HepG2 (cell line): ENCODE results near the gene RNF182. TPM values are rescaled to one million over a fixed set of nuclear protein-coding genes. Genes with fewer than 3 reads are reported as not detected.

Experiments
- ATAC-seq: fragments of 200-7000 bp; cut with Tn5 transposase; 3 replicates; pipeline ENCODE4 v1.9.1; 2020; ENCODE audit warnings: mild to moderate bottlenecking, moderate library complexity
- BruUV-seq: library from RNA; stranded (reverse); fragments of 400-500 nt; replicated peaks from 2 replicates; lab custom pipeline; 2021; lab: Mats Ljungman, UMichigan
- CTCF ChIA-PET: fragments of 300-600 bp; formaldehyde crosslinking; extraction: SDS; loops from one replicate; lab custom pipeline; 2021; ENCODE audit warnings: low total read pairs, inconsistent platforms, low intra/inter-chr PET ratio; lab: Yijun Ruan, JAX
- POLR2A ChIA-PET: fragments of 350-600 bp; sonication (Branson Sonifier 250); formaldehyde crosslinking; loops from one replicate; lab custom pipeline; 2020; ENCODE audit warnings: antibody characterized with exemption, inconsistent platforms; lab: Yijun Ruan, JAX
- DNase-seq: peaks from one replicate; pipeline ENCODE4 v3.0.0-alpha.2; 2015; ENCODE audit warnings: low spot score
- FAIRE-seq: peaks from 3 replicates; lab custom pipeline; 2011; peaks lifted over from hg19 to GRCh38; lab: Jason Lieb, UNC
- H2AFZ ChIP-seq: one replicate; pipeline ENCODE4 v1.6.1; 2011; ENCODE audit warnings: low read length, inconsistent platforms
- H3K27ac ChIP-seq: fragments of 300-600 bp; 3 replicates; pipeline ENCODE4 v1.8.0; 2011; ENCODE audit warnings: mixed run types, mild to moderate bottlenecking, mixed read lengths, low read length, inconsistent platforms; ENCODE audit not compliant: insufficient read depth; ENCODE audit errors: extremely low read length
- H3K27me3 ChIP-seq, 2 experiments: fragments of 200-600 bp in 1 of 2; 2 replicates in 1 of 2; 3 replicates in 1 of 2; pipeline versions ENCODE4 v1.6.0 to v1.8.0; 2011; ENCODE audit warnings: low read length in 2 of 2, mild to moderate bottlenecking in 2 of 2, moderate library complexity in 2 of 2, inconsistent platforms in 1 of 2; ENCODE audit not compliant: insufficient read depth in 2 of 2, control insufficient read depth in 1 of 2
- H3K36me3 ChIP-seq, 2 experiments: fragments of 200-600 bp in 1 of 2; replicated peaks in 1 of 2; 2 replicates in 1 of 2; 3 replicates in 1 of 2; pipeline versions ENCODE4 v1.5.1 to v1.8.0; 2011; ENCODE audit warnings: low read length in 2 of 2, inconsistent platforms in 1 of 2; ENCODE audit not compliant: insufficient read depth in 2 of 2, control insufficient read depth in 1 of 2
- H3K4me1 ChIP-seq: 2 replicates; pipeline ENCODE4 v1.5.1; 2012; ENCODE audit warnings: low read length, inconsistent platforms; ENCODE audit not compliant: insufficient read depth
- H3K4me2 ChIP-seq: 2 replicates; pipeline ENCODE4 v1.6.0; 2011; ENCODE audit warnings: low read depth, low read length, inconsistent platforms
- H3K4me3 ChIP-seq, 3 experiments: fragments of 200-600 bp in 1 of 3; sonication (generic), shearing (Covaris generic) in 1 of 3; replicated peaks in 1 of 3; 2 replicates each; pipeline ENCODE4 v1.5.1; 2011 to 2016; ENCODE audit warnings: low read length in 3 of 3, inconsistent platforms in 2 of 3, low read depth in 2 of 3, mild to moderate bottlenecking in 2 of 3, control low read depth in 1 of 3, mixed read lengths in 1 of 3; ENCODE audit not compliant: insufficient read depth in 1 of 3
- H3K79me2 ChIP-seq: one replicate; pipeline ENCODE4 v1.6.1; 2011; ENCODE audit warnings: low read length, inconsistent platforms; ENCODE audit not compliant: insufficient read depth
- H3K9ac ChIP-seq: 2 replicates; pipeline ENCODE4 v1.6.0; 2011; ENCODE audit warnings: mild to moderate bottlenecking, low read depth, low read length, inconsistent platforms; ENCODE audit not compliant: insufficient read depth
- H3K9me3 ChIP-seq: 2 replicates; pipeline ENCODE4 v1.5.1; 2012; ENCODE audit warnings: mild to moderate bottlenecking, low read length
- H4K20me1 ChIP-seq: 2 replicates; pipeline ENCODE4 v1.6.0; 2011; ENCODE audit warnings: inconsistent platforms, mild to moderate bottlenecking, low read length, moderate library complexity; ENCODE audit not compliant: insufficient read depth
- ERF ChIP-seq: IDR thresholded peaks from 2 replicates; pipeline ENCODE4 v1.6.1; 2018; ENCODE audit warnings: missing biosample characterization, missing genetic modification reagents
- FOXM1 ChIP-seq: sonication (generic); formaldehyde crosslinking; IDR thresholded peaks from 2 replicates; pipeline ENCODE4 v1.5.0; 2020; ENCODE audit warnings: missing genetic modification reagents
- GATA4 ChIP-seq: sonication (generic); IDR thresholded peaks from 2 replicates; pipeline ENCODE4 v1.6.1; 2016; ENCODE audit warnings: antibody characterized with exemption, low read depth, borderline replicate concordance
- HOXA3 ChIP-seq: sonication (generic); formaldehyde crosslinking; IDR thresholded peaks from 2 replicates; pipeline ENCODE4 v1.5.0; 2020; ENCODE audit warnings: missing genetic modification reagents
- ISX ChIP-seq: sonication (generic); formaldehyde crosslinking; conservative IDR thresholded peaks from 2 replicates; pipeline ENCODE4 v1.5.0; 2020; ENCODE audit warnings: missing genetic modification reagents
- KAT2B ChIP-seq: fragments of 150-350 bp; IDR thresholded peaks from 2 replicates; pipeline ENCODE4 v1.6.1; 2014; ENCODE audit warnings: low read depth, low read length, borderline replicate concordance
- PAF1 ChIP-seq: IDR thresholded peaks from 2 replicates; pipeline ENCODE4 v1.6.1; 2016; ENCODE audit warnings: missing genetic modification reagents, missing compliant biosample characterization
- PAXIP1 ChIP-seq: sonication (generic); formaldehyde crosslinking; conservative IDR thresholded peaks from 2 replicates; pipeline ENCODE4 v1.4.0; 2020; ENCODE audit warnings: mild to moderate bottlenecking, missing genetic modification reagents, moderate library complexity
- SCMH1 ChIP-seq: sonication (generic); formaldehyde crosslinking; IDR thresholded peaks from 2 replicates; pipeline ENCODE4 v1.9.0; 2021; ENCODE audit warnings: missing genetic modification reagents, mild to moderate bottlenecking, borderline replicate concordance
- SOX13 ChIP-seq, 3 experiments: fragments of 450-650 bp in 1 of 3; sonication (generic) in 1 of 3; formaldehyde crosslinking in 1 of 3; IDR thresholded peaks in 2 of 3; conservative IDR thresholded peaks in 1 of 3; 2 replicates each; pipeline versions ENCODE4 v1.5.0 to v1.6.1; 2016 to 2020; ENCODE audit warnings: antibody characterized with exemption in 1 of 3, mild to moderate bottlenecking in 1 of 3, missing compliant biosample characterization in 1 of 3, missing genetic modification reagents in 1 of 3, moderate library complexity in 1 of 3
- SRSF1 ChIP-seq: fragments of 200-400 bp; formaldehyde crosslinking; optimal IDR thresholded peaks from 2 replicates; pipeline ENCODE3; 2017; ENCODE audit warnings: mild to moderate bottlenecking, low read depth, low read length, moderate library complexity
- STAT5B ChIP-seq: sonication (generic); formaldehyde crosslinking; IDR thresholded peaks from 2 replicates; pipeline ENCODE4 v1.4.0; 2020; ENCODE audit warnings: missing genetic modification reagents
- ZFP36L2 ChIP-seq: sonication (generic); formaldehyde crosslinking; IDR thresholded peaks from 2 replicates; pipeline ENCODE4 v1.4.0; 2020; ENCODE audit warnings: missing genetic modification reagents
- ZNF501 ChIP-seq: sonication (generic); formaldehyde crosslinking; IDR thresholded peaks from 2 replicates; pipeline ENCODE4 v1.5.1; 2020; ENCODE audit warnings: mild to moderate bottlenecking, moderate library complexity, missing genetic modification reagents
- ZNF740 ChIP-seq: sonication (generic); formaldehyde crosslinking; IDR thresholded peaks from 2 replicates; pipeline ENCODE4 v1.4.0; 2020; ENCODE audit warnings: missing genetic modification reagents
- ZNF773 ChIP-seq: sonication (generic); formaldehyde crosslinking; IDR thresholded peaks from 2 replicates; pipeline ENCODE4 v1.4.0; 2020; ENCODE audit warnings: missing genetic modification reagents, borderline replicate concordance
- WGBS: methylation state at CpG from one replicate; pipeline ENCODE4 v1.1.6; 2017; ENCODE audit warnings: low lambda C conversion rate; 5-methylcytosine and 5-hydroxymethylcytosine counted together
- in situ Hi-C: cut with HindIII; loops from 2 replicates; pipeline ENCODE4 v1.10.0; 2017; ENCODE audit warnings: low pct_unique_long_range_greater_than_20kb; ENCODE audit not compliant: extremely low pct_ligation_motif_present
- intact Hi-C: fragments of 100-400 bp; cut with micrococcal nuclease; formaldehyde crosslinking; loops from one replicate; pipeline ENCODE4 v1.10.0; 2022; ENCODE audit not compliant: unreplicated experiment
- polyA plus RNA-seq, 8 experiments: library from polyadenylated mRNA; depleted of rRNA in 3 of 8; stranded (reverse) in 7 of 8; unstranded in 1 of 8; fragments of >200 nt; fragmentation: Illumina TruSeq in 4 of 8; extraction: Trizol in 4 of 8; gene quantifications; 2 replicates each; pipeline versions ENCODE4 v1.2.1 to v1.2.3, GENCODE V29; 2011 to 2016; ENCODE audit warnings: low read depth in 4 of 8, missing spikeins in 1 of 8, mixed read lengths in 1 of 8; ENCODE audit not compliant: insufficient read depth in 1 of 8
- total RNA-seq, 5 experiments: library from RNA; depleted of rRNA; stranded (reverse); fragments of >200 nt; fragmentation: Illumina TruSeq; extraction: Trizol; gene quantifications; 2 replicates each; pipeline ENCODE4 v1.2.3, GENCODE V29; 2016; ENCODE audit warnings: low read depth in 1 of 5
- TF ChIP-seq, protein P1 (sequence below): sonication (generic); formaldehyde crosslinking; IDR thresholded peaks from 2 replicates; pipeline ENCODE4 v1.5.1; 2020; ENCODE audit warnings: missing genetic modification reagents, mild to moderate bottlenecking, borderline replicate concordance
- TF ChIP-seq, protein P2 (sequence below): IDR thresholded peaks from 2 replicates; pipeline ENCODE4 v1.6.1; 2018; ENCODE audit warnings: missing genetic modification reagents

Gene RNF182
- total and polyA plus RNA-seq, 2 of the 13 experiments (the other 11 are each of a cell fraction or from before 2014, with no cell fraction given): not detected

DNA sequence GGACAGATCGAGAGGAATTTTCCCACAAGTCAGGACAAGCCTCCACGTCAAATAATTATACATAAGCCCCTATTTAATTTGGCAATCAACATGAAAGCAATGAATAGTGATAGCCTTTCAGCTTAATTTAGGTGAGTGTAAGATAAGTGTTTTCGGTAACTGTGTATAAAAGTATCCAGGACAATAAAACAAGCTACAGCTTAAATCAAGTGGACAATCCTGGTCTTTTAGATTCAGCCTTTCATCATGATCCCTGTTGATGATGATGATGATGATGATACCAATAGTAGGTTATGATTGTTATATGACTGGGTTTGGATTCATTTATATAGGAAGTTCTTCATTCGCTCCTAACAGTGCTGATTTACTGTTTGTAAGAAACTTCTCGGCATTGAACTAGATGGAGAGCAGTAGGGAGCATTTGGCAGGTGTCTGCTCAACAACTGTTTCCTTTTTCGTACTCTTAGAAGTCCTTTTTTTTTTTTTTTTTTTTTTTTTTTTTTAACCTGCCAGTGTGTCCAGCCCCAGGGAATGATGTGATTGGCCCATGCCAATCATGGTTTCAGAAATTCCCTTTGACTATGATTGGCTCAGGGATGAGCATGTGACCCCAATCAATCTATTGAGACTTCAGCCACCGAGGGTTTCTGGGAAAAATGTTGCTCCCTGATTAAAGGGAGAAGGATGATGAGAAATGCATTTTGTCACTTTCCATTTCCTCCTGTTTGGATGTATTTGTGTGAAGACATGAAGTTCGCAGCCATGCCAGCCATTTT is 11.3 kb upstream of the RNF182 start:
- no peak overlapping the region for H3K4me2 ChIP-seq
- ChIA-PET POLR2A (no interaction called here), CTCF (no interaction called here)
- H3K36me3 ChIP-seq: no peaks in the 10 kb centered on the region
- FAIRE-seq (no peak), DNase-seq (no peak), ATAC-seq (no peak)
- no peak overlapping the region for H3K4me3 ChIP-seq
- no peak overlapping the region for H3K9ac ChIP-seq
- in situ Hi-C loops (no loop called here), intact Hi-C loops (no loop called here)
- peaks cover 0 to 1% of the 10 kb centered on the region in 2 experiments; a peak in 1 of 5 replicates for H3K27me3 ChIP-seq
- no peak for TF ChIP-seq SOX13 (IDR thresholded peaks at IDR 0.05)
- no peak for TF ChIP-seq SOX13 (CRISPR knock-in tag; conservative IDR thresholded peaks at IDR 0.05 in 1 of 2, IDR thresholded peaks at IDR 0.05 in 1 of 2)
- no peak for TF ChIP-seq GATA4
- no peak for TF ChIP-seq ERF (CRISPR knock-in tag)
- TF ChIP-seq PAF1 (CRISPR knock-in tag): no peak
- TF ChIP-seq ZNF740 (CRISPR knock-in tag): no peak
- TF ChIP-seq, protein P1, sequence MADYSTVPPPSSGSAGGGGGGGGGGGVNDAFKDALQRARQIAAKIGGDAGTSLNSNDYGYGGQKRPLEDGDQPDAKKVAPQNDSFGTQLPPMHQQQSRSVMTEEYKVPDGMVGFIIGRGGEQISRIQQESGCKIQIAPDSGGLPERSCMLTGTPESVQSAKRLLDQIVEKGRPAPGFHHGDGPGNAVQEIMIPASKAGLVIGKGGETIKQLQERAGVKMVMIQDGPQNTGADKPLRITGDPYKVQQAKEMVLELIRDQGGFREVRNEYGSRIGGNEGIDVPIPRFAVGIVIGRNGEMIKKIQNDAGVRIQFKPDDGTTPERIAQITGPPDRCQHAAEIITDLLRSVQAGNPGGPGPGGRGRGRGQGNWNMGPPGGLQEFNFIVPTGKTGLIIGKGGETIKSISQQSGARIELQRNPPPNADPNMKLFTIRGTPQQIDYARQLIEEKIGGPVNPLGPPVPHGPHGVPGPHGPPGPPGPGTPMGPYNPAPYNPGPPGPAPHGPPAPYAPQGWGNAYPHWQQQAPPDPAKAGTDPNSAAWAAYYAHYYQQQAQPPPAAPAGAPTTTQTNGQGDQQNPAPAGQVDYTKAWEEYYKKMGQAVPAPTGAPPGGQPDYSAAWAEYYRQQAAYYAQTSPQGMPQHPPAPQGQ: no peak
- no peak for TF ChIP-seq SRSF1
- TF ChIP-seq ISX (CRISPR knock-in tag): no peak
- no peak for TF ChIP-seq PAXIP1
- no peak for TF ChIP-seq FOXM1 (CRISPR knock-in tag)
- no peak for TF ChIP-seq ZNF501 (CRISPR knock-in tag)
- no peak for TF ChIP-seq ZNF773 (CRISPR knock-in tag)
- TF ChIP-seq KAT2B: no peak
- TF ChIP-seq HOXA3 (CRISPR knock-in tag): no peak
- TF ChIP-seq STAT5B: no peak
- no peak for TF ChIP-seq SCMH1 (CRISPR knock-in tag)
- TF ChIP-seq ZFP36L2 (CRISPR knock-in tag): no peak
- TF ChIP-seq, protein P2, sequence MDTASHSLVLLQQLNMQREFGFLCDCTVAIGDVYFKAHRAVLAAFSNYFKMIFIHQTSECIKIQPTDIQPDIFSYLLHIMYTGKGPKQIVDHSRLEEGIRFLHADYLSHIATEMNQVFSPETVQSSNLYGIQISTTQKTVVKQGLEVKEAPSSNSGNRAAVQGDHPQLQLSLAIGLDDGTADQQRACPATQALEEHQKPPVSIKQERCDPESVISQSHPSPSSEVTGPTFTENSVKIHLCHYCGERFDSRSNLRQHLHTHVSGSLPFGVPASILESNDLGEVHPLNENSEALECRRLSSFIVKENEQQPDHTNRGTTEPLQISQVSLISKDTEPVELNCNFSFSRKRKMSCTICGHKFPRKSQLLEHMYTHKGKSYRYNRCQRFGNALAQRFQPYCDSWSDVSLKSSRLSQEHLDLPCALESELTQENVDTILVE: no peak
- H2AFZ ChIP-seq: no peak overlapping the region
- H4K20me1 ChIP-seq: no peaks in the 10 kb centered on the region
- H3K79me2 ChIP-seq: no peaks in the 10 kb centered on the region
- WGBS: 22% methylated on average over 8 of the region's 8 CpGs
- H3K9me3 ChIP-seq: no peaks in the 10 kb centered on the region
- no peaks in the 10 kb centered on the region for H3K4me1 ChIP-seq
- no TSS peak for BruUV-seq
- no peak overlapping the region for H3K27ac ChIP-seq
